Measurements from ENCODE around the gene NOTCH1. TPM values are rescaled to one million over a fixed set of nuclear protein-coding genes. Genes with fewer than 3 reads are reported as not detected.

Gene NOTCH1
- total and polyA plus RNA-seq, 2 of the 13 experiments (the other 11 are each of a cell fraction or from before 2014, with no cell fraction given), result 0.09 to 0.35 TPM

- WGBS (ENCODE audit: low lambda C conversion rate), result 67% methylated on average over 23 of the region's 40 CpGs
- Histone ChIP-seq H3K27me3 (ENCODE audit: control insufficient read depth in 1 of 2, insufficient read depth in 2 of 2, low read length in 2 of 2) (peaks cover 0 to 1% of the 10 kb centered on the region in 2 experiments; a peak in 1 of 5 replicates), H3K4me3 (replicated peaks in 1 of 3; ENCODE audit: insufficient read depth in 1 of 3, low read depth in 2 of 3, low read length in 3 of 3) (no peak overlapping the region), H3K4me2 (ENCODE audit: low read depth, low read length) (no peak overlapping the region), H3K9ac (ENCODE audit: insufficient read depth, low read depth, low read length) (no peak overlapping the region), H2AFZ (ENCODE audit: low read length) (no peak overlapping the region), H3K27ac (ENCODE audit: extremely low read length, insufficient read depth, low read length) (no peak overlapping the region), H3K36me3 (replicated peaks in 1 of 2; ENCODE audit: control insufficient read depth in 1 of 2, insufficient read depth in 2 of 2, low read length in 2 of 2) (no peaks in the 10 kb centered on the region), H3K4me1 (ENCODE audit: insufficient read depth, low read length) (peaks cover 17% of the 10 kb centered on the region), H3K79me2 (ENCODE audit: insufficient read depth, low read length) (no peaks in the 10 kb centered on the region), H3K9me3 (ENCODE audit: low read length) (no peaks in the 10 kb centered on the region), H4K20me1 (ENCODE audit: insufficient read depth, low read length) (no peaks in the 10 kb centered on the region)
- no TSS peak for BruUV-seq (replicated peaks)
- ChIA-PET CTCF (ENCODE audit: low intra/inter-chr PET ratio, low total read pairs) (no interaction called here), POLR2A (no interaction called here)
- TF ChIP-seq SCMH1 (CRISPR knock-in tag; IDR thresholded peaks at IDR 0.05; ENCODE audit: borderline replicate concordance) (no peak), ZNF18 (CRISPR knock-in tag; IDR thresholded peaks at IDR 0.05; ENCODE audit: insufficient replicate concordance) (no peak), ZNF543 (CRISPR knock-in tag; IDR thresholded peaks at IDR 0.05) (no peak), ZNF678 (CRISPR knock-in tag; IDR thresholded peaks at IDR 0.05) (no peak), ZNF782 (CRISPR knock-in tag; IDR thresholded peaks at IDR 0.05; ENCODE audit: borderline replicate concordance) (no peak), NCOA2 (CRISPR knock-in tag; IDR thresholded peaks at IDR 0.05) (no peak), RBM39 (IDR thresholded peaks at IDR 0.05; ENCODE audit: low read depth, low read length, poor library complexity, severe bottlenecking) (no peak), ZZZ3 (CRISPR knock-in tag; IDR thresholded peaks at IDR 0.05; ENCODE audit: borderline replicate concordance) (no peak)
- TF ChIP-seq, protein P1, sequence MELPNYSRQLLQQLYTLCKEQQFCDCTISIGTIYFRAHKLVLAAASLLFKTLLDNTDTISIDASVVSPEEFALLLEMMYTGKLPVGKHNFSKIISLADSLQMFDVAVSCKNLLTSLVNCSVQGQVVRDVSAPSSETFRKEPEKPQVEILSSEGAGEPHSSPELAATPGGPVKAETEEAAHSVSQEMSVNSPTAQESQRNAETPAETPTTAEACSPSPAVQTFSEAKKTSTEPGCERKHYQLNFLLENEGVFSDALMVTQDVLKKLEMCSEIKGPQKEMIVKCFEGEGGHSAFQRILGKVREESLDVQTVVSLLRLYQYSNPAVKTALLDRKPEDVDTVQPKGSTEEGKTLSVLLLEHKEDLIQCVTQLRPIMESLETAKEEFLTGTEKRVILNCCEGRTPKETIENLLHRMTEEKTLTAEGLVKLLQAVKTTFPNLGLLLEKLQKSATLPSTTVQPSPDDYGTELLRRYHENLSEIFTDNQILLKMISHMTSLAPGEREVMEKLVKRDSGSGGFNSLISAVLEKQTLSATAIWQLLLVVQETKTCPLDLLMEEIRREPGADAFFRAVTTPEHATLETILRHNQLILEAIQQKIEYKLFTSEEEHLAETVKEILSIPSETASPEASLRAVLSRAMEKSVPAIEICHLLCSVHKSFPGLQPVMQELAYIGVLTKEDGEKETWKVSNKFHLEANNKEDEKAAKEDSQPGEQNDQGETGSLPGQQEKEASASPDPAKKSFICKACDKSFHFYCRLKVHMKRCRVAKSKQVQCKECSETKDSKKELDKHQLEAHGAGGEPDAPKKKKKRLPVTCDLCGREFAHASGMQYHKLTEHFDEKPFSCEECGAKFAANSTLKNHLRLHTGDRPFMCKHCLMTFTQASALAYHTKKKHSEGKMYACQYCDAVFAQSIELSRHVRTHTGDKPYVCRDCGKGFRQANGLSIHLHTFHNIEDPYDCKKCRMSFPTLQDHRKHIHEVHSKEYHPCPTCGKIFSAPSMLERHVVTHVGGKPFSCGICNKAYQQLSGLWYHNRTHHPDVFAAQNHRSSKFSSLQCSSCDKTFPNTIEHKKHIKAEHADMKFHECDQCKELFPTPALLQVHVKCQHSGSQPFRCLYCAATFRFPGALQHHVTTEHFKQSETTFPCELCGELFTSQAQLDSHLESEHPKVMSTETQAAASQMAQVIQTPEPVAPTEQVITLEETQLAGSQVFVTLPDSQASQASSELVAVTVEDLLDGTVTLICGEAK (IDR thresholded peaks at IDR 0.05), result no peak
- TF ChIP-seq, protein P1 (CRISPR knock-in tag; IDR thresholded peaks at IDR 0.05), result no peak
- FAIRE-seq, result no peak
- no peak for DNase-seq (ENCODE audit: low spot score)
- intact Hi-C loops (cut with micrococcal nuclease; ENCODE audit: unreplicated experiment), result no loop called here
- no peak for ATAC-seq
- in situ Hi-C loops (cut with HindIII; ENCODE audit: extremely low pct_ligation_motif_present, low pct_unique_long_range_greater_than_20kb), result no loop called here
These were observed 16.1 kb downstream of the NOTCH1 start for GRCh38 chr9:136529516-136530460.
